ENCODE results near the gene OSBPL5.

Gene OSBPL5

DNA sequence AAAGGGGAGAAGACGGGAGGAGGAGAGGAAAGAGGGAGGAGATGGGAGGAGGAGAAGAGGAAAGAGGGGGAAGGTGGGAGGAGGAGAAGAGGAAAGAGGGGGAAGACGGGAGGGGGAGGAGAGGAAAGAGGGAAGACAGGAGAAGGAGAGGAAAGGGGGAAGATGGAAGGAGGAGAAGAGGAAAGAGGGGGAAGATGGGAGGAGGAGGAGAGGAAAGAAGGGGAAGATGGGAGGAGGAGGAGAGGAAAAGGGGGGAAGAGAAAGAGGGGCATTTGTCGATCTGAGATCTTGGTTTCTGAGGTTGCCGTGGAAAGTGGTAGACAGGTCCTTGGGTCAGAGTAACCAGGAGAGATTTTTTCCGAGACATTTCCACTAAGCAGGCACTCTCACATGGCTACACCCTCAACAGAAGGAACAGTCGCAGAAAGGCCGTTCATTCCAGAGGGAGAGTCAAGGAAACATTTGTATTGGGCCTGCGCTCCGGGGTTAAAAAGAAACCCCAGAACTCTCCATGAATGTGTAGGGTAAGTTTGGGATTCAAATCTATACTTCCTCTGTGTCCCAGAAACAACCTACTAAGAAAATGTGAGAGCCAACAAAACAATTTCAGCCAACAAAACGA, 68.1 kb downstream of the OSBPL5 start:
- no peak for DNase-seq

DNA sequence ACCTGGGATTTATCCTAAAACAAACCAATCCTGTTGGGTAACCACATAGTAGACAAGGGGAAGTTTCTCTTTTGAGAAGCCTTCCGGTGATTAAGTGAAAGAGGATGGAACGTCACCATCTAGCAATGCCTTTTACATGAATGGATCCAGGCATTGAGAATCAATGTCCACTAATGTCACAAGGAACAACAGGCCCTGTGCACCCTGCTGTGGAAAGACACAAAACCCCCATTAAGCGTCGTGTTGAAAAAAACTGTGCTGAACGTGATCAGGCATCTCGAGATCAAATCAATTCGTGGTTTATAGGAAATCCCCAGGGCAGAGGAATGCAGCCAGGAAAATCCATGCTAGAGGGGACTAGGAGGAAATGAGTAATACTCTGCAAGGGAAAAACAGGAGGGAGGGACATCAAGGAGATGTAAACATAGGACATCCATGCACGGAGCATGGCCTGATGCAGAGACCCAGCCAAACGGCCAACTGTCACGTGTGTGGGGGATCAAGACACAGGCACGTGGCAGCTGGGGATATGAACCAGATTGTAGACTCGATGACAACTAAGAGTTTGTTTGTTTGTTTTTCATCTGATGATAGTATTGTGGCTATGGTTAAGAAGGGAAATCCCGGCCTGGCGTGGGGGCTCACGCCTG, 69.3 kb downstream of the OSBPL5 start:
- DNase-seq: no peak

DNA sequence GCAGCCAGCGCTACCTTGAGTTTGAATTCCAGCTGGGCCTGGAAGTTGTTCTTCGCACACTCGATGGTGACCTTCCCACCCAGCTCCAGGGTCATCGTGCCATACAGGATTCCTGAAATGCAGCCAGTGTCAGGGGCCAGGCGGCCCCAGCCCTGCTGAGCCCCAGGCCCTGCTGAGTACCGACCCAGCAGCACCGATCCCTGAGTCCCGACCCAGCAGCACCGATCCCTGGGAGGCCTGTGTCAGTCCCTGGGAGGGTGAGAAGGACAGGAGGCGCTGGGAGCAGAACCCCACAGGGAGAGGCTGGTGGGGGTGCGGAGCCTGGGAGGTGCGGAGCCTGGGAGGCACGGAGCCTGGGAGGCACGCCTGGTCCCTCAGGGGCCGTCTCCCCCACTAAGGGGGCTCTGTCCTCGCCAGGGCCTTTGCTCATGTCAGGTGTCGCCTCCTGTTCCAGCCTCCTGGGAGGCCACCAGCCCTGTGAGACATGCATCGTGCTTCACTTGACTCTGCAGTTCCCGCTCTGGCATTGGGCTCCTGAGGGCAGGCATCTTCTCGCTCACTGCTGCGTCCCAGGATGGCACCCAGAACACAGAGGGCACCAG, 70.8 kb downstream of the OSBPL5 start:
- no peak for DNase-seq

DNA sequence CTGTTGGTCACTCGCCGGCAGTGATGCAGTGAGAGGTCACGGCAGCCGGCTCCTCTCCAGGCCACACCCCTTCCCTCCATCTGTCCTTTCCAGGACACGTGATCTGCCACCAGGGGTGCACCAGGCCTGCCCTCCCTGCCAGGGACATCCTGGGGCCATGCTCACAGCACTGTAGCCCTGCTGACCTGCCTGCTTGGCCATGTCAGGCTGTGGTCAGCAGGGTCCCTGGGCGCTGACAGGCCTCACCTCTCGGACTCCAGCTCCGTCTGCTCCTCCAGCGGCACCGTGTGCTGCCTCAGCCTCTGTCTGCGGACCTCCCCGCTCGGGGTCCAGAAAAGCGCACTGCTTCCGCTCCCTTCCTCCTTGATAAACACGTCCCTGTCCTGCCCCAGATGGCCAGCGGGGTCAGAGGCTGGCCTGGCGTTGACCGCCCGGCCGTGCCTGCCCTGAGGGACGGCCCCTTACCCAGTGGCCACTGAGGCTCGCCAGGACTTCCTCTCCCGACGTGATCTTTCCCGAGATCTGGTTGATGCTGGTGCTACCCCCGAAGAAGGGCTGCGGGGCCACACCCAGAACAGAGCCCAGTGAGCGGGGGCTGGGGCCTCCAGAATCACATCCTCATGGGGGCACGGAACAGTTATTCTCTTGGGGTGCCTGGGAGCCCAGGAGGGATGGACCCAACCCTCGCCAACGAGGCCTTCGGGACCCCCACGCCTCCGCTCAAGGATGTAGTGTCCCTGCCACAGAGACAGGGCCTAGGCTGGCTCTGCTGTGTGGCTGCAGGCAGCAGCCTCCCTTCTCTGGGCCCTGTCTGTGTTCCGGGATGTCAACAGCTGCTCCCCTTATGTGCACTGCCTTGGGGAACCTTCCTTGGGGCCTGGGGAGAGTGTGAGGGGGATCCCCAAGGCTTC, 71.6 kb downstream of the OSBPL5 start:
- DNase-seq: no peak

DNA sequence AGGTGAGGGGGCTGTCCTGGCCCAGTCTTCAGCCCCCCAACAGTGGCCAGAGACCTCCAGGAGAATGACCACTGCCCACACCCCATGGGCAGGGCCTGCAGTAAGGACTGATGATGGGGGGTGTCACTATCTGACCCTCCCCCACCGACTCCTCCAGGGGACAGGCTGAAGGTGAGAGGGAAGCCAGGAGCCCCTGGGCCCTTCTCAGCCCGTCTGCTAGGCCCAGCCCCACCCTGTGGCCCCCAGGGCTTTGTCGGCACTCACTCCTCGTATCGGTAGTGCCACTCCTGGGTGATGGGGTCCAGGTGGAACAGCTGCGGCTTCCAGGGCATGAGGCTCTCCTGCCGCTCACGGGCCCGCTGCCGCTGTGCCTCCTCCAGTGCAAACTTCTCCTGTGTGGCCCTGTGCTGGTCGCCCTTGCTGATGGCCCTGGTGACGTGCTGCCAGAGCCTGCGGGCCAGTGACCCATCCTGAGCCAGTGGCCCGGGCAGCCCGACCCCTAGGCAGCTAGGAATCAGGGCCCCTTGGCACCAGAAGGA, 72.4 kb downstream of the OSBPL5 start:
- no peak for DNase-seq

DNA sequence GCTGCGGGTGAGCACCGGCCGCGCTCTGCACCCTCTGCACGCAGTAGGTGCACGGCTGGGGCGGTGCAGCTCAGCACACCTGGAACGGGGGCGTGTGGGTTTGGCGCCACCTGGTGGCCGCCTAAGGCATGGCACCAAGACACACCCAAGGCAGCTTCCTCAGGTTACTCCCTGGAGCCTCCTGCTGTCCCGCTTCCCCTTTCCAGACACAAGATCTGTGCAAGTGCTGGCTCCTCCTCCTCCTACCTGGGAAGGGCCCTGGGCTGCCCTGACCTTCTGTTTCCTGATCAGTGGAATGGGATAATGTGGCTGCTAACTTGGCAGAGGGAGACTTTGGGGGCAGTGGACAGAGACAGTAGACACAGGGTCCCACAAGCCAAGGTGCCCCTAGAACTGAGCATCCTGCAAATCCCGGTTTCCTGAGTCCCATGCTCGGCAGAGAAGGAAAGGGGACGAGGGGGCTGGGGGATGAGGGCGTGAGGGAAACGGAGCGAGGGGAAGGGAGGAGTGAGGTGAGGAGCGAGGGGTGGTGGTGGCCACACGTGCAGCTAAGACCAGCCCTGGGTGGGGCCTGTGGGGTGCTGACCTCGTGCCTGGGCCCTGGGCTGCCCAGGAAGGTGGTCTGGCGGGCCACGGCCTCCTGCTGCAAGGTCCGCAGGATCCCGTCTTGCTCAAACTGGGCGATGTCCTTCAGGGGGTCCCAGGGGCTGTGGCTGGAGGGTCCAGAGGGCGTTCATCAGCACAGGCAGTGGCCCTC, 73.1 kb downstream of the OSBPL5 start:
- peak; percentile 67 for DNase-seq

DNA sequence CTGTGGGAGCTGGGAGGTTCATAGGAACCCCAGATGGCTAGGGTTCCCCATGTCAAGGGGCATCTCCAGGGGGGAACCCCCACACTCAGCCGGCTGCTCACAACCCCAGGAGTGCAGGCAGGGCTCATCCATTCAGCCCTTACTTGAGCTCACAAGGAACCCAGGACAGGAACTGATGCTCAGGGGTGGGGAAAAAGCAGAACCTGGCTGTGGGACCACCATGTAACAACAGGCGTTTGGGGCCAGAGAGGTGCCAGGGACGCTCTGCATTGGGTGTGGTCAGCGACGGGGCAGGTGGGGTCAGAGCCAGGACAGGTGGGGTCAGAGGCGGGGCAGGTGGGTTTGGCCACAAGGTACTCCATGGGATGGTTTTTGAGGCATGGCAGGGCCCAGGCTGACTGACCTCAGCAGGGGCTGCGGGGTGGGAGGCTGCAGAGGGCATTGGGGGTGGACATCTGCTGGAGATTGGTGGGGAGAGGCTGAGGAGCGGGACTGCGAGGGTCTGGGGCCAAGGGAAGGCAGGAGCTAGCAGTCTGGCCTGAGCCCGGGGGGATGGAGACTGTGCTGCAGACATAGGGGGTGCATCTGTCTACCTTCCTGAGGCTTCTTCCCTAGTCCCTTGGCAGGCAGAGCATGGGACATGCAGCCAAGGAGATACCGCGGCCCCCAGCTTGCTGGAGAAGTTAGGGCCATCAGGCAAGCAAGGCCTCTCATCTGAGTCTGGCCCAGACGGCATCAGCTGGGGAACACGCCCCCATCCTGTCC, 73.8 kb downstream of the OSBPL5 start:
- DNase-seq: no peak

DNA sequence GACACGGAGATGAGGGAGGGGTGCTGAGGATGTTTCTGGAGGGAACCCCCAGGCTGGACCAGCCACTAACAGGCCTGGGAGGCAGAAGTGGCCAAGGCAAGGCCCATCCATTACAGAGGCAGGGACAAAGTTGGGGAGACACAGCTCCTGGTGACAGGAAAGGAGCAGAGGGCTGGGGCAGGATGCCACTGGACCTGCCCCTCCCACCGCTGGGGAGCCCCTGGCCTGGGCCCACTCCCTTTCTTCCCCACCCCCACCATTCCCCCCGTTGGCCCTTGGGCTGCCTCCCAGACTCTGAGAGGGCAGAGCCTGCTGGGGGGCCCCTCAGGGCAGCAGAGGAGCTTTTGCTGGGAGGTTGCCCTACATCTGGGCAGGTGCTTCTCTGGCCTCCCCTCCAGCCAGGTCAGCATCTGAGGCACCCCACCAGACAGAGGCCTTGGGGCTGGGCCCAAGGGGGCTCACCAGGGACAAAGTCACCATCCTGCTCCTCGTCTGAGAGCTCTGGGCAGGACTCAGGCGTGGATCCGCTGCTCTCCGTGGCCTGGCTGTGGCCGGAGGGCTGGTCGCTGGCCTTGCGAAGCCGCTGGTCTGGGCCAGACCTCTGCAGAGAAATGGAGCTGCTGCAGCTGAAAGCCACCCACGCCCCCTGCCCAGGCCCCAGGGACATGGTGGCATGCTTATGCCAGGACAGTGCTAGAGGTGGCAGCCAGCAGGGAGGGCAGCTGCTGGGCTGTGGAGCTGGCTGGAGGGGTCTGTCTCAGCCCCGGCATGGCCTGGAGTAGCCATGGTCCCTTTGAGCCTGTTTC, 74.8 kb downstream of the OSBPL5 start:
- DNase-seq: no peak

DNA sequence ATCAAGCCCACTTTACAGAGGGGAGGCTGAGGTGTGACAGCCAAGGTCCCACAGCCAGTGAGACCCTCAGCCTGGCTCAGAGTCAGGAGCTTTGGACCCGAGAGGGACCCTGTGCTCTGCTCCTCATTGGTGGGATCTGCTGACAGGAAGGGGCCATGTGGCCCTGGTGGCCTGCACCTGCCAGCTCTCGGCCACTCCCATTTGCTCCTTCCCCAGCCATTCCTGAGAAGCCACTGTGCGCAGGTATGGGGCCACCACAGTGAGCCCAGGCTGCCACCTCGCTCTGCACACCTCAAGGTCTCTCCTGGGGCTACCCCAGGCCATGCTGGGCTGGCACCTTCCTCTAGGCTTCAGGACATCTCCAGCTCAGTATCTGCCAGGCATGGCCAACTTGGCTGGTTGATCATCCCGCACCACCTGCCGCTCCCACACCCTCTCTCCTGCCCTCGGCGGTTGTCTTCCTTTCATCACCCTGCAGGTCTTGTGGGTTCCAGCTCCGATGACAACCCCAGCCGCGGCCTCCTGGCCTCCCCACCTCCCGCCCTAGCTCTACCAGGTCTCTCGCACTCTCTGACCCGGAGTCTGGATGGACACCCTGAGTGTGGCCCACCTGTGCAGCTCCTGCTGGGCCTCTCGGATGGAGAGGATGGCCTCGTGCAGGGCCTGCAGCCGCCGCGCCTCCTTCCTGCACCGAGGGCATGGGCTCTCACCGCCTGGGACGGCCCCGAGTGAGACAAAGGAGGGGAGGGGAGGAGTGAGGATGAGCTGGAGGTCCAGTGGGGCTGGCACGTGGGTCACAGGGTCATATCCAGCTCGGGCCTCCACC, 75.7 kb downstream of the OSBPL5 start:
- no peak for DNase-seq

DNA sequence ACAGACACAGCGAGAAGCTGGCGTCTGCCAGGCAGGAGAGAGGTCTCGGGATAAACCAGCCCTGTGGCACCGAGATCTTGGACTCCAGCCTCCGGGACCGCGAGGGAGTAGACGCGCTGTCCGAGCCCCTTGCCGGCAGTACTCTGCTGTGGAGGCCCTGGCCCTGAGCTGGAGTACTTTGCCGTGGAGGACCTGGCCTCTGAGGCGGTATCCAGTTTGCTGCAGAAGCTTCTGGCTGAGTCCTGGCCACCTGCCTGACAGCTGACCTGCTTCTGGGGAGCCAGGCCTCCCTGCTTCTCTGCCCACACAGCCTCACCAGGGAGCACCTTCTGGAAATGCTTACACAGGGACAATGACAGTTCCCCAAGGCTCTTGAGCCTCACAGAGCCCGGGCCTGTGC, 76.3 kb downstream of the OSBPL5 start:
- DNase-seq: no peak

DNA sequence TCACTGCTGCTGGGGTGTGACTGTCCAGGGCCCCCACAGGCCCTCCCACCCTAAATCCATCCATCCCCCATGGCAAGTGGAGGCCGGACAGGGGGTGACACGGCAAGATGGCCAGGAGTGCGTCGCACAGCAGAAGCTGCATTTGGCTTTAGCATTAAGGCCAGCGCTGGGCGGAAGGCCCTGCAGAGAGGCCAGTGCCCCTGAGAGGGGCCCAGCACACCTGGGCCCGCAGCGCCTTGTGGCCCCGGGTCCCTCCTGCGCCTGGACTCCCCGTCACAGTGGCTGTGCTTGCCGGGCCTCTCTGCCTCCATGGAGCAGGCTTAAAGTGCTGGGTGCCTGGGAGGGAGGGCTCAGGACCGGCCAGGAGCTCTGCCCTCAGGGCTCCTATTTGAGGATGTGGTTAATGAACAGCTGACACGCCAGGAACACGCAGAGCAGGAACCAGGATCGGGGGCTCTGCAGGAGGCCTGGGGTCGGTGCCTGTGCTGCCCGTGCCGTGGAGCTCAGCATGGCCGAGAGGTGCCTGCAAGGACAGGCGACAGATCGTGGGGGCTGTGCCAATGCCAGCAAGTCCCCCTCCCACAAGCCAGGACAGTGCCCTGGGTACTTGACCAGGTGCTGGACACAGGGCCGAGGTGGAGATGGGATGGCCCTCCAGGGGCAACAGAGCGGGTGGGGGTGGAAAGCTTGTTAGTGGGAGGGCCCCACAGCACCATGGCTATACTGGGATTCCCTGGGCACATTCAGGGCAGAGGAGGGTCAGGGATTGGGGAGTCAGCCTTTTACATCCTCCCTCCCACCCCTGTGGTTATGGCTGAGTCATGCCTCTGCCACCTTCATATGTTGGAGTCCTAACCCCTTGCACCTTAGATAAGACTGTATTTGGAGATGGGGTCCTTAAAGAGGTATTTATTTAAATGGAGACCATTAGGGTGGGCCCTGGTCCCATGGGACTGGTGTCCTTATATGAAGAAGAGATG, 77.0 kb downstream of the OSBPL5 start:
- no peak for DNase-seq

DNA sequence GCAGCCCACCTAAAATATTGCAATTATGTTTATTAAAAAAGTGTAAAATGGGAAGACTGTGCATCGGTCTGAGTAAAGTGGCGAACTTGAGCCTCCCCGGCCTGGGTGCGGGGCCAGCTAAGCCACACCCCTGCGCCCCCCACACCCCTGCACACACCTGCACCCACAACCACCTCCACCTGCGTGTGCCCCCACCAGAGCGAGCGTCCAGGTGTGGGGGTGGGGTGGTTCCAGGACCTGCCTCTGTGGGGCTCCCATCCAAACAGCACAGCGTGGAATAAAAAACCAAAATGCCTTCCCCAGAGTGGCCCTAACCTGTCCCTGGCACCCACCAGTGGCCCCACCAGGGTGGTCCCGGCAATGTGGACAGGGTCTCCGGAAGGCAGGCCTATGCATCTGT, 77.7 kb downstream of the OSBPL5 start:
- DNase-seq: no peak

DNA sequence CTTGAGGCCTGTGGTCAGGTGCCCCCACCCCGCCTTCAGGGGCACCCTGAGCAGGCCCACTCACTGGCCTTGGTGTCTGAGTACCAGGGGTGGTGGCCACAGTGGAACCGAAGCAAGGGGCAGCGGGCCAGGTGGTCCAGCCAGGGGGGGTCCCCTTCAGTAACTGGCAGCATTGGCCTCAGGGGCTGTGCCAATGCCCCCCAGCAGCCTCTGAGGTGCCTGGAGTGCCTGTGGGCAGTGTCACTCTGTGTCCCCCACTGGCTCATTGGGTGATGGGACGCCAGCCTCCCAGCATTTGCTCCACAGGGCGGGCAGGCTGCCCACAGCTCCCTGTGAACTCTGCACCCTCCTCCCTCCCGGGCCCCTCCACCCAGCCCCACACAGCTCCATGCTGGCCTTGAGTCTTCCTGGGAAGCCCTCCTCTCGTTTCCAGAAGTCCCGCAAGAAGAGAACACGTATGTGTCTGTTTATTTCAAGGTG, 78.4 kb downstream of the OSBPL5 start:
- DNase-seq: no peak

DNA sequence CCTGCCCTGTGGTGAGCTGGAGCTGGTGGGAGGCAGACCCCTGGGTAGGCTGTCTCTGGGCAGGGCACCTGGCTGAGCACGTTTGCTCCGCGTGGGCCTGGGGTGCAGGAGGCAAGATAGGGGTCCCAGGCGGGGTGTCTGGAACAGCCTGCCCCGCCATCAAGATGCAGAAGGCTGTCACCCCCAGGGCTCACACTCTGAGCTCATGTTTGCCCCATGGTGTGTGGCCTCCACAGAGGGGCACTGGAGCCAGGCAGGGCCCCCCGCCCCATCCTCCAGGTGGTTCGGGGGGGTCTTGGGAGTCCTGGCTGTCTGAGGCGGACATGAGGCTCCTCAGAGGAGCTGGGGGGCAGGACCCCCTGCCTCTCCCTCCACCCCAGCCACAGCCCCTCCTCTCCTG, 79.0 kb downstream of the OSBPL5 start:
- no peak for DNase-seq

DNA sequence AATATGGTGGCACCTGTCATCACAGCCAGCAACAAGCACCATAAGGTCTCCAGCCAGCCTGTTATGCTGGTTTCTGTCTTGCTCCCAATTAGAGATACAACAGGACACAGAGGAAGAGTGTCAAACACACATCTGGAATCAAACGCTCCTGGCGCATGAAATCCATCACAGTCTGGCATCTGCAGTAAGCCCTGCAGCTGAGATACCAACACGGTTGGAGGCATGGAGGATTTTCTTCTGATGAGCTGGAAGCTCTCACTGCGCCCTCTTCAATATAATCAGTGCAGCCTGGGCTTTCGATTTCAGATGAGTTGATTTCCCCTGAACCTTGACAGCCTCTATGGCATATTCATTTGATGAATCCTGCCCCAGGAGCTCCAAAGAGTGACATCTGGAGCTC, 80.1 kb downstream of the OSBPL5 start:
- no peak for DNase-seq

DNA sequence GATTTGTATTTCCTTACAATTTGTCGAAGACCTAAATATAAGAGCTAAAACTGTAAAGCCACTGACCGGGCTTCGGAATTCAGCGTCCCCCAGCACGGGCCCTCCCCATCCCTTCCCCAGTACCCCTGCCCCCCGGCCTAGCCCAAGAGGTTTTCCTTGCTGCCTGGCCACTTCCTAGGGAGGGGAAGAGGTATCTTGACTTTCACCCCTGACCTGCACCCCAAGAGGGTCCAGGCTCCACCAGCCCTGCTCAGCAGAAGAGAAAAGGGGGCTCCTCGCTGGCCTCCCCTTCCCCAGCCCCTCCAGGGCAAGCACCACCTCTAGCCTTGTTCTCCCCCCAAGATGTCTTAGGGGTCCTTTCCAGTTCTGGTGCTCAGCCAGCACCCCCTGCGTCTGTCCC, 81.8 kb downstream of the OSBPL5 start:
- DNase-seq: no peak

DNA sequence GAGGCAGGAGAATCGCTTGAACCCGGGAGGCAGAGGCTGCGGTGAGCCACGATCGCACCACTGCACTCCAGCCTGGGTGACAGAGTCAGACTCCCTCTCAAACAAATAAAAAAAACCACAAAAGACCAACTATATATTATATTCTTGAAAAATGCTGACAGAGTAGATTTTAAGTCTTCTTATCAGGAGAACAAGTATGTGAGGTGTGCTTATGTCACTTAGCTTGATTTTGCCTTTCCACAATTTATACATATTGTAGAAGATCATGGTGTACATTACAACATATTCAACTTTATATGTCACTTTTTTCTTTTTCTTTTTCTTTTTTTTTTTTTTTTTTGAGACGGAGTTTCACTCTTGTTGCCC, 83.7 kb downstream of the OSBPL5 start:
- DNase-seq: no peak

DNA sequence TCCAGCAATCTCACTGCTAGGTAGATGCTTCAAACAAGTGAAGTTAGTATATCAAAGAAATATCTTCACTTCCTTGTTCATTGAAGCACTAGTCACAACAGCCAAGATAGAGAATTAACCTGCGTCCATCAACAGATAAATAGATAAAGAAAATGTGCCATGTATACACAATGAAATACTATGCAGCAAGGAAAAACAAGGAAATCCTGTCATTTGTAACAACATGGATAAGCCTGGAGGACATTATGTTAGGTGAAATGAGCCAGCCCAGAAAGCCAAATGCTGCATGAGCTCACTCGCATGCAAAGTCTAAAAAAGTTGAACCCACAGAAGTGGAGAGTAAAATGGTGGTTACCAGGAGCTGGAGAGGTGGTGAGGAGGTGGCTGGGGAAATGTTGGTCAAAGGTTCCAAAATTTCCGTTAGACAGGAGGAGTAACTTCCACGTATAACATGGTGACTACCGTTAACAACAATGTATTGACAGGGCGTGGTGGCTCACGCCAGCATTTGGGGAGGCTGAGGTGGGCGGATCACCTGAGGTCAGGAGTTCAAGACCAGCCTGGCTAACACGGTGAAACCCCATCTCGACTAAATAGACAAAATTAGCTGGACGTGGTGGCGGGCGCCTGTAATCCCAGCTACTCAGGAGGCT, 84.3 kb downstream of the OSBPL5 start:
- DNase-seq: no peak

Data from NCI-H1105 treated with DMSO at 0.1 percent for 48 hours (cell line).